HepG2 (cell line): ENCODE measurements around the gene TANGO6. TPM values are rescaled to one million over a fixed set of nuclear protein-coding genes. Genes with fewer than 3 reads are reported as not detected.
A peak's percentile ranks its signal among the peaks of the same experiment; 100 is the strongest.

Source experiments
- AHDC1 ChIP-seq: sonication (generic); formaldehyde crosslinking; IDR thresholded peaks from 2 replicates; pipeline ENCODE4 v1.5.1; 2020; ENCODE audit warnings: mild to moderate bottlenecking, missing genetic modification reagents, borderline replicate concordance
- GABPB1 ChIP-seq: IDR thresholded peaks from 2 replicates; pipeline ENCODE4 v1.6.1; 2016; ENCODE audit warnings: mild to moderate bottlenecking, missing genetic modification reagents, moderate library complexity, missing compliant biosample characterization
- GFI1 ChIP-seq: sonication (generic); formaldehyde crosslinking; IDR thresholded peaks from 2 replicates; pipeline ENCODE4 v1.5.0; 2020; ENCODE audit warnings: missing genetic modification reagents, mild to moderate bottlenecking, borderline replicate concordance
- IKZF1 ChIP-seq: fragments of 450-650 bp; IDR thresholded peaks from 2 replicates; pipeline ENCODE4 v1.7.1; 2016
- IKZF5 ChIP-seq: IDR thresholded peaks from 2 replicates; pipeline ENCODE4 v1.6.1; 2018; ENCODE audit warnings: missing genetic modification reagents, mild to moderate bottlenecking, missing compliant biosample characterization
- MXI1 ChIP-seq: IDR thresholded peaks from 3 replicates; pipeline ENCODE4 v1.6.1; 2012; ENCODE audit warnings: low read depth, low read length, inconsistent platforms, borderline replicate concordance
- NFKBIZ ChIP-seq: IDR thresholded peaks from 2 replicates; pipeline ENCODE4 v1.6.1; 2018; ENCODE audit warnings: missing genetic modification reagents, missing compliant biosample characterization
- NR0B2 ChIP-seq: sonication (generic); formaldehyde crosslinking; IDR thresholded peaks from 2 replicates; pipeline ENCODE4 v1.4.0; 2020; ENCODE audit warnings: mild to moderate bottlenecking, missing genetic modification reagents
- PTBP1 ChIP-seq: fragments of 200-400 bp; formaldehyde crosslinking; IDR thresholded peaks from 2 replicates; pipeline ENCODE4 v1.6.1; 2018; ENCODE audit warnings: low read length, low read depth; ENCODE audit not compliant: poor library complexity, severe bottlenecking
- RBAK ChIP-seq: sonication (generic); formaldehyde crosslinking; IDR thresholded peaks from 2 replicates; pipeline ENCODE4 v1.5.1; 2020; ENCODE audit warnings: mild to moderate bottlenecking, missing genetic modification reagents
- RBM39 ChIP-seq: fragments of 200-400 bp; formaldehyde crosslinking; IDR thresholded peaks from one replicate; pipeline ENCODE4 v1.6.1; 2018; ENCODE audit warnings: antibody characterized with exemption, mild to moderate bottlenecking, low read depth, low read length; ENCODE audit not compliant: poor library complexity, severe bottlenecking
- SKI ChIP-seq: fragments of 450-650 bp; IDR thresholded peaks from one replicate; pipeline ENCODE4 v1.6.1; 2018; ENCODE audit warnings: mild to moderate bottlenecking; ENCODE audit not compliant: partially characterized antibody
- SMAD1 ChIP-seq: sonication (generic); formaldehyde crosslinking; IDR thresholded peaks from 2 replicates; pipeline ENCODE4 v1.4.0; 2020; ENCODE audit warnings: missing genetic modification reagents, low read depth, mild to moderate bottlenecking, borderline replicate concordance
- ZFP41 ChIP-seq: sonication (generic); formaldehyde crosslinking; IDR thresholded peaks from 2 replicates; pipeline ENCODE4 v1.4.0; 2020; ENCODE audit warnings: mild to moderate bottlenecking, missing genetic modification reagents, borderline replicate concordance
- ZIK1 ChIP-seq: sonication (generic); formaldehyde crosslinking; IDR thresholded peaks from 2 replicates; pipeline ENCODE4 v1.5.0; 2020; ENCODE audit warnings: mild to moderate bottlenecking, low read depth, missing genetic modification reagents, borderline replicate concordance
- ZMYM3 ChIP-seq: sonication (generic); formaldehyde crosslinking; IDR thresholded peaks from 2 replicates; pipeline ENCODE4 v1.5.1; 2020; ENCODE audit warnings: mild to moderate bottlenecking, missing genetic modification reagents
- ZNF17 ChIP-seq: sonication (generic); formaldehyde crosslinking; IDR thresholded peaks from 2 replicates; pipeline ENCODE4 v1.5.0; 2020; ENCODE audit warnings: mild to moderate bottlenecking, missing genetic modification reagents
- ZNF235 ChIP-seq: sonication (generic); formaldehyde crosslinking; IDR thresholded peaks from 2 replicates; pipeline ENCODE4 v1.8.1; 2023; ENCODE audit warnings: mild to moderate bottlenecking, missing genetic modification reagents, borderline replicate concordance
- ZNF446 ChIP-seq: sonication (generic); formaldehyde crosslinking; IDR thresholded peaks from 2 replicates; pipeline ENCODE4 v1.5.0; 2020; ENCODE audit warnings: mild to moderate bottlenecking, missing genetic modification reagents
- ZNF607 ChIP-seq: sonication (generic); formaldehyde crosslinking; IDR thresholded peaks from 2 replicates; pipeline ENCODE4 v1.5.1; 2020; ENCODE audit warnings: missing genetic modification reagents, mild to moderate bottlenecking, borderline replicate concordance
- ZNF652 ChIP-seq: IDR thresholded peaks from 2 replicates; pipeline ENCODE4 v1.6.1; 2016; ENCODE audit warnings: low read depth, borderline replicate concordance
- ZNF747 ChIP-seq: sonication (generic); formaldehyde crosslinking; IDR thresholded peaks from 2 replicates; pipeline ENCODE4 v1.8.1; 2023; ENCODE audit warnings: missing genetic modification reagents, mild to moderate bottlenecking, borderline replicate concordance
- ZSCAN22 ChIP-seq: sonication (generic); formaldehyde crosslinking; IDR thresholded peaks from 2 replicates; pipeline ENCODE4 v1.4.0; 2020; ENCODE audit warnings: mild to moderate bottlenecking, missing genetic modification reagents
- polyA plus RNA-seq, 8 experiments: library from polyadenylated mRNA; depleted of rRNA in 3 of 8; stranded (reverse) in 7 of 8; unstranded in 1 of 8; fragments of >200 nt; fragmentation: Illumina TruSeq in 4 of 8; extraction: Trizol in 4 of 8; gene quantifications; 2 replicates each; pipeline versions ENCODE4 v1.2.1 to v1.2.3, GENCODE V29; 2011 to 2016; ENCODE audit warnings: low read depth in 4 of 8, missing spikeins in 1 of 8, mixed read lengths in 1 of 8; ENCODE audit not compliant: insufficient read depth in 1 of 8
- total RNA-seq, 5 experiments: library from RNA; depleted of rRNA; stranded (reverse); fragments of >200 nt; fragmentation: Illumina TruSeq; extraction: Trizol; gene quantifications; 2 replicates each; pipeline ENCODE4 v1.2.3, GENCODE V29; 2016; ENCODE audit warnings: low read depth in 1 of 5

Gene TANGO6
- total and polyA plus RNA-seq, 2 of the 13 experiments (the other 11 are each of a cell fraction or from before 2014, with no cell fraction given): 7.2 to 13.3 TPM

- TF ChIP-seq NR0B2 (CRISPR knock-in tag) (no peak), RBAK (CRISPR knock-in tag) (no peak), SKI (no peak), NFKBIZ (CRISPR knock-in tag) (0 out of 2 replicates have a peak, but pooled peaks have one; percentile 22), ZNF446 (0 out of 2 replicates have a peak, but pooled peaks have one; percentile 14), ZSCAN22 (CRISPR knock-in tag) (no peak), ZFP41 (CRISPR knock-in tag) (no peak; the same call in 1 of the 2 replicates), ZNF235 (CRISPR knock-in tag) (no peak), ZNF17 (no peak), ZIK1 (CRISPR knock-in tag) (peak; percentile 95), MXI1 (no peak; the same call in 1 of the 3 replicates), GFI1 (0 out of 2 replicates have a peak, but pooled peaks have one; percentile 57), RBM39 (peak; percentile 96), PTBP1 (no peak), ZNF607 (no peak; the same call in 1 of the 2 replicates), GABPB1 (CRISPR knock-in tag) (peak; percentile 94), ZNF652 (CRISPR knock-in tag) (no peak), ZNF747 (CRISPR knock-in tag) (peak; percentile 42; the same call in 1 of the 2 replicates), ZMYM3 (CRISPR knock-in tag) (no peak; the same call in 1 of the 2 replicates), AHDC1 (peak; percentile 23; the same call in 1 of the 2 replicates), IKZF5 (CRISPR knock-in tag) (peak; percentile 80), SMAD1 (peak; percentile 72; the same call in 1 of the 2 replicates), IKZF1 (no peak)
These were observed at the start of gene TANGO6 (continued) for GRCh38 chr16:68843482-68844210.
